Skeletal muscle tissue (tissue), 4 donors: ENCODE data around the gene ARHGAP15. TPM values are rescaled to one million over a fixed set of nuclear protein-coding genes. Genes with fewer than 3 reads are reported as not detected.

Experiments
- H3K27ac ChIP-seq: one replicate; pipeline ENCODE4 v1.7.0; 2013; ENCODE audit warnings: mild to moderate bottlenecking, low read depth, low read length, inconsistent platforms
- H3K27me3 ChIP-seq, 3 donors: one replicate each; pipeline ENCODE4 v1.7.0; 2013; ENCODE audit warnings: low read length in 3 of 3; ENCODE audit not compliant: control insufficient read depth in 3 of 3, insufficient read depth in 3 of 3
- H3K36me3 ChIP-seq, 3 donors: one replicate each; pipeline ENCODE4 v1.7.0; 2013; ENCODE audit warnings: low read length in 3 of 3; ENCODE audit not compliant: control insufficient read depth in 3 of 3, insufficient read depth in 3 of 3
- H3K4me1 ChIP-seq, 3 donors: one replicate each; pipeline ENCODE4 v1.7.0; 2013; ENCODE audit warnings: low read length in 3 of 3, mild to moderate bottlenecking in 3 of 3; ENCODE audit not compliant: control insufficient read depth in 3 of 3, insufficient read depth in 3 of 3
- H3K4me3 ChIP-seq, 3 donors: one replicate each; pipeline ENCODE4 v1.7.0; 2013; ENCODE audit warnings: low read length in 3 of 3
- H3K9ac ChIP-seq, 3 donors: one replicate each; pipeline ENCODE4 v1.7.0; 2013; ENCODE audit warnings: low read length in 3 of 3, mild to moderate bottlenecking in 3 of 3, moderate library complexity in 2 of 3, low read depth in 1 of 3
- H3K9me3 ChIP-seq, 3 donors: one replicate each; pipeline ENCODE4 v1.7.0; 2013; ENCODE audit warnings: low read length in 3 of 3; ENCODE audit not compliant: control insufficient read depth in 3 of 3
- total RNA-seq: library from RNA; depleted of rRNA; stranded (reverse); fragments of >200 nt; gene quantifications from one replicate; pipeline ENCODE4 v1.2.3, GENCODE V29; 2014
- donor health status: Osteomylitis.

ARHGAP15 gene
- total RNA-seq, 1 donor from 2014 or later, result 33.9 TPM

GRCh38 chr2:143779021-143779420, 649.8 kb downstream of the ARHGAP15 start:
- Histone ChIP-seq H3K36me3 (no peaks in the 10 kb centered on the region), H3K4me3 (no peak overlapping the region), H3K27ac (no peak overlapping the region), H3K4me1 (no peaks in the 10 kb centered on the region), H3K9me3 (no peaks in the 10 kb centered on the region), H3K27me3 (no peaks in the 10 kb centered on the region), H3K9ac (no peak overlapping the region)

- H3K4me3 ChIP-seq, result no peak overlapping the region
- no peaks in the 10 kb centered on the region for H3K27me3 ChIP-seq
- no peaks in the 10 kb centered on the region for H3K36me3 ChIP-seq
- H3K9me3 ChIP-seq, result no peaks in the 10 kb centered on the region
- H3K27ac ChIP-seq, result no peak overlapping the region
- no peak overlapping the region for H3K9ac ChIP-seq
- no peaks in the 10 kb centered on the region for H3K4me1 ChIP-seq
Observed at GRCh38 chr2:143786026-143786765, 657.0 kb downstream of the ARHGAP15 start.

DNA sequence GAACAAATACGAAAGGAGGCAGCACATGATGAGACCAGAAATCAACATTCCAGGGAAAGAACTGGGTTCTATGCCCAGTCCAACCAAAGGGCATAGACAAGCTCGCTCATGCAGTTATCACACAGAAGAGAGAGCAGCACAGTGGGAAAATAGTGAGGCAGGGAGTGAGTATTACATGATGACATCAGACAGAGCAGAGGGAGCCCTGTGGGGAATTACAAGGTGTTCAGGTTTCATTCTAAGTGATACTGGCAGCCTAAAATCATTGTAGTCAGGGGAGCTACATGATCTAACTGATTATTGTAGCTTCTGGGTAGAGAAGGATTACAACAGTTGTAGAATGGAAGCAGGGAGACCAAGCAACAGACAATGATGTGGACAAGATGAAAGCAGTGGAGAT, 658.5 kb downstream of the ARHGAP15 start:
- Histone ChIP-seq H3K9me3 (no peaks in the 10 kb centered on the region), H3K27me3 (no peaks in the 10 kb centered on the region), H3K4me1 (no peaks in the 10 kb centered on the region), H3K9ac (no peak overlapping the region), H3K4me3 (no peak overlapping the region), H3K27ac (no peak overlapping the region), H3K36me3 (no peaks in the 10 kb centered on the region)

GRCh38 chr2:143792602-143793001, 663.4 kb downstream of the ARHGAP15 start:
- Histone ChIP-seq H3K27ac (no peak overlapping the region), H3K27me3 (no peaks in the 10 kb centered on the region), H3K4me3 (no peak overlapping the region), H3K36me3 (no peaks in the 10 kb centered on the region), H3K9me3 (no peaks in the 10 kb centered on the region), H3K9ac (no peak overlapping the region), H3K4me1 (no peaks in the 10 kb centered on the region)

DNA sequence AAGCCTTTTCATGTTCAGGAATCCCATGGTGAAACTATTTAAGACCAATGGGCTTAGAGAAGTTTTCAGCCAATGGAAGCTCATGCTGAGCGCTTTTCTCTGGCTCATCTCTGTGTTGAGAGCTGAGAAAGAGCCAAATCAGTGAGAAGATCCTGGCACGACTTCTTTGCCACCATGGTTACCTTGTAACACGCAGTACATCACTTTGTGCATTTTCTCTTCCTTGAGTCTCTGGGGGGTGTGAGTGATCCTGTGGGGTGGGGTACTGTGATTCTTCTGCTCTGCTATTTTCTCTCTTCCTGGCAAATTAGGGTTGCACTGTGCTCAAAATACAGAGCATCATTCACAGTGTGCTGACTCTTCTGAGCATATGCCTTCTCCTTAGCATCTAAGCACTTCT, 664.2 kb downstream of the ARHGAP15 start:
- H3K4me1 ChIP-seq, result no peaks in the 10 kb centered on the region
- H3K9ac ChIP-seq, result no peak overlapping the region
- H3K9me3 ChIP-seq, result no peaks in the 10 kb centered on the region
- H3K36me3 ChIP-seq, result no peaks in the 10 kb centered on the region
- H3K4me3 ChIP-seq, result no peak overlapping the region
- no peaks in the 10 kb centered on the region for H3K27me3 ChIP-seq
- H3K27ac ChIP-seq, result no peak overlapping the region

GRCh38 chr2:143796051-143796450, 666.8 kb downstream of the ARHGAP15 start:
- Histone ChIP-seq H3K4me1 (no peaks in the 10 kb centered on the region), H3K9ac (no peak overlapping the region), H3K27ac (no peak overlapping the region), H3K36me3 (no peaks in the 10 kb centered on the region), H3K4me3 (no peak overlapping the region), H3K9me3 (no peaks in the 10 kb centered on the region), H3K27me3 (no peaks in the 10 kb centered on the region)

DNA sequence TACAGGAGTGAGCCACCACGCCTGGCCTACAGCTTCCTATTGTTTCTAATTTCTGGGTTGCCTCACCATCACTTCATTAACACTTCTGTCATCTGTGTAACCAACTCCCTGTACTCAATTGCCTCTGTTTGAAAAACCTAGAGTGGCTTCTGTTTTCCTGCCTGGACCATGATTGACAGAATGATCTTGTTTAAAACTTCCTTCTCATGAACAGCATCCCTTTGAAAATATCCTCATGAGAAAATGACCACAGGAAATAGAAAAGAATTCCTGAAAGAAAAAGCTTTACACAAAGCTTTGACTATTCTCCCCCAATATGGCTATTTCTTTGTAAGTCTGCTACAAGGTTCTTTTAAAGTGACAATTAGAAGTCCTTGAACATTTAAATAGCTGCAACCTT, 672.3 kb downstream of the ARHGAP15 start:
- Histone ChIP-seq H3K4me1 (no peaks in the 10 kb centered on the region), H3K27me3 (no peaks in the 10 kb centered on the region), H3K4me3 (no peak overlapping the region), H3K9me3 (no peaks in the 10 kb centered on the region), H3K27ac (no peak overlapping the region), H3K36me3 (no peaks in the 10 kb centered on the region), H3K9ac (no peak overlapping the region)

DNA sequence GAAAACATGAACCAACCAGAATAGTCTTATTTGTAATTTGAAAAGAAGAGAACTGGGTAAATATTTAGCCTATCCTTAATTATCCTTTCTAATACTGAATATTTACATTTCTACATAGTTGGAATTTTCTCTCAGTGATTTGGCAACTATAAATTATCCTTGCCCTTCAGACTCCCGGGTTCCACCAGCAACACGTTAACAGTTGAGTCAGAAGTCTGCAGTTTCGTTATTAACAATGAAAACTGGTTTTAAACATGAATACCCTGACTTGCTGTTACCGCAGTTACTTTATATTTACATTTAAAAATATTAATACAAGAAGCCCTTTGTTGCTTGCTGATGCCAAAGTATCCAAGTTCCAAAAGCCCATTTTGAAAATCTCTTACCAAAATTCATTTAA, 673.0 kb downstream of the ARHGAP15 start:
- Histone ChIP-seq H3K4me1 (no peaks in the 10 kb centered on the region), H3K9me3 (no peaks in the 10 kb centered on the region), H3K9ac (no peak overlapping the region), H3K27me3 (no peaks in the 10 kb centered on the region), H3K4me3 (no peak overlapping the region), H3K27ac (no peak overlapping the region), H3K36me3 (no peaks in the 10 kb centered on the region)

DNA sequence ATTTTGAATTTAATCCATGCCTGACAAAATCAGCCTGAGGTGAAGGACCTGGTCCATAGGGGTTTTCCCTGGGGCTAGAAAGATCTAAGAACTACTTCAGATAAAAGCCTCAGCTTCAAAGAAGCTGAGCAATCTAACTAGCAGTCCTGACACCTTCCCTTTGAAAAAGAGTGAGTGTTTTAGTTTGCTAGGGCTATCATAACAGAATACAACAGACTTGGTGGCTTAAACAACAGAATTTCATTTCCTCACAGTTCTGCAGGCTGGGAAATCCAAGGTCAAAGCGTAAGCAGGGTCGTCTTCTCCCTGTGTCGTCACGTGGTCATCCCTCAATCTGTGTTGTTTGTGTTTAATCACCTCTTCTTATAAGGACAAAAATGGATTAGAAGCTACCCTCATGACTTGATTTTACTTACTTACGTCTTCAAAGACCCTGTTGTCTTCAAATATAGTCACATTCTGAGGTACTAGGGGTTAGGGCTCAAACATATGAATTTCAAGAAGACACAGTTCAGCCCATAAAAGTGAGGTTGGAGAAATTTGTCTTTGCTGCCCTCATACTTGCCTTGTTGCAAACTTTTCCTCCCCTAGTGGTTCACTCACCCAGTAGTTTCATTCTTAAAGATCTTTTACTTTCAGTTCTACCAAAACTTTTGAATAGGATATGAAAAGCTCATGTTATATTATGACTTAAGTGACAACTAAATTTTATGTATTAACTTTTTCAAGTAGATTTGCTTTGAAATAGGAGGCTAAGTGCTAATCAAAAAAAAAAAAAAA, 673.8 kb downstream of the ARHGAP15 start:
- Histone ChIP-seq H3K9ac (no peak overlapping the region), H3K9me3 (no peaks in the 10 kb centered on the region), H3K4me3 (no peak overlapping the region), H3K27ac (no peak overlapping the region), H3K27me3 (no peaks in the 10 kb centered on the region), H3K36me3 (no peaks in the 10 kb centered on the region), H3K4me1 (no peaks in the 10 kb centered on the region)

DNA sequence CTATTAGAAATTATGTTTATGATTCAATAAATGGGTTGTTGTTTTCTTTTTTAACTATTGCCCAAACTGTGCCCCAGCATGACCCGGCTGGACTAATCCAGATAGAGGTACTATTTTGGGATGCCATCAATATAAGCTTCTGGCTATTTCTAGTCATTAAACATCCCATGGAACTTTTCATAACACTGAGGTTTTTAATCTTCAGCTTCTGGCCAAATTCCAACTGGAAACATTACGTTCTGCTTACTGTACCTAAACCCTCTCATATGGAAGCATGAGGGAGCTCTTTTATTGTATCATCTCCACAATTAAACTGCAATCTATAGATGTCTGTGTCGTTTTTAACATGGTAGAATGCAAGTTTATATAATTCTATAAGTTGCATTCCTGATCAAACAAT, 674.7 kb downstream of the ARHGAP15 start:
- no peak overlapping the region for H3K9ac ChIP-seq

More for the DNA sequence above, 674.7 kb downstream of the ARHGAP15 start:
- no peaks in the 10 kb centered on the region for H3K4me1 ChIP-seq
- no peaks in the 10 kb centered on the region for H3K9me3 ChIP-seq
- H3K36me3 ChIP-seq, result no peaks in the 10 kb centered on the region
- H3K27me3 ChIP-seq, result no peaks in the 10 kb centered on the region
- H3K4me3 ChIP-seq, result no peak overlapping the region
- H3K27ac ChIP-seq, result no peak overlapping the region
